Measurements from ENCODE around the gene MARCHF5. TPM values are rescaled to one million over a fixed set of nuclear protein-coding genes. Genes with fewer than 3 reads are reported as not detected.

Gene MARCHF5
- total RNA-seq, 6 experiments from 2014 or later = 36.2 to 48.2 (median 41.2) TPM

DNA sequence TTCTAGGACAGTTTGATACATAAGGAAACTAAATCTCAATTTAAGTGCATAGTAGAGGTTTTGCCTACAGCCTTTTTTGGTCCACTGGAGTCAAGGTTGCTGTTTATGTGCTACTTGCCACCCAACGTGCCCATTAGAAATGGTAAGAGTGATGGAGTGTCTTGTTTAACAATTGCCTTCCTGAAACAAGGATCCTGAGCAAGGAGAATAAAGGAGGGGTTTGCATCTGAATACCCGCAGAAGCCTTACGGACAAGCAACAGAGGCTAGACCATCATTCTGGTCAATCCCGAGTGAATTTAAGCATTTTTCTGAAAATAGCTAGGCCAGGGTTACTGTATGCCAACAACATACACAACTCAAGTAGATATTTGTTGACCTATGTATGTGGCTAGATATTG, 63.6 kb downstream of the MARCHF5 start:
- H3K36me3 Mint-ChIP-seq (ENCODE audit: low read depth) = peaks cover 10% of the 10 kb centered on the region; the same call in 1 of the 2 replicates
- H3K4me1 Mint-ChIP-seq (ENCODE audit: low read depth) = peaks cover 6% of the 10 kb centered on the region; the same call in 1 of the 2 replicates
- no peaks in the 10 kb centered on the region; the same call in 1 of the 2 replicates for H3K27me3 Mint-ChIP-seq (ENCODE audit: insufficient read depth)
- H3K4me3 Mint-ChIP-seq = no peak overlapping the region
- DNase-seq = no peak
- TF ChIP-seq, protein P1, sequence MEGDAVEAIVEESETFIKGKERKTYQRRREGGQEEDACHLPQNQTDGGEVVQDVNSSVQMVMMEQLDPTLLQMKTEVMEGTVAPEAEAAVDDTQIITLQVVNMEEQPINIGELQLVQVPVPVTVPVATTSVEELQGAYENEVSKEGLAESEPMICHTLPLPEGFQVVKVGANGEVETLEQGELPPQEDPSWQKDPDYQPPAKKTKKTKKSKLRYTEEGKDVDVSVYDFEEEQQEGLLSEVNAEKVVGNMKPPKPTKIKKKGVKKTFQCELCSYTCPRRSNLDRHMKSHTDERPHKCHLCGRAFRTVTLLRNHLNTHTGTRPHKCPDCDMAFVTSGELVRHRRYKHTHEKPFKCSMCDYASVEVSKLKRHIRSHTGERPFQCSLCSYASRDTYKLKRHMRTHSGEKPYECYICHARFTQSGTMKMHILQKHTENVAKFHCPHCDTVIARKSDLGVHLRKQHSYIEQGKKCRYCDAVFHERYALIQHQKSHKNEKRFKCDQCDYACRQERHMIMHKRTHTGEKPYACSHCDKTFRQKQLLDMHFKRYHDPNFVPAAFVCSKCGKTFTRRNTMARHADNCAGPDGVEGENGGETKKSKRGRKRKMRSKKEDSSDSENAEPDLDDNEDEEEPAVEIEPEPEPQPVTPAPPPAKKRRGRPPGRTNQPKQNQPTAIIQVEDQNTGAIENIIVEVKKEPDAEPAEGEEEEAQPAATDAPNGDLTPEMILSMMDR (IDR thresholded peaks at IDR 0.05) = no peak
- H3K27ac Mint-ChIP-seq = no peak overlapping the region
- peaks cover 6% of the 10 kb centered on the region; the same call in 1 of the 2 replicates for H3K9me3 Mint-ChIP-seq

DNA sequence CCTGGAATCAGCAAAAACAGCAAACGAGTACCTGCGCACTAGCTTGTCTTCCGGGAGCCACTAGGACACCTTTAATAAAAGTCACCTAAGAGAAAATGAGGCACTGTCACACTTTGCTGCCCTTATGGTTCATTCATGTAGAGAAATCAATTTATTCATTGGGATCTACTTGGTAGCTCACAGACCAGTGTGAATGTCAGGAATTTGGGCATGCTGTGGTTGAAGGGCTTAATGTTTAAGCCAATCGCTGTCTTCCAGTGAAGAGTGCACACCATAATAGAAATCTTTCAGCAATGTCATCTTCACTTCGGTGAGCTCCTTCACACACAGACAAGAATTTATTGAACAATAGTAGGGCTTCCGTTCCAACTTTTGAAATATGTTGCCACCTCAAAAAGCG, 65.1 kb downstream of the MARCHF5 start:
- peaks cover 12% of the 10 kb centered on the region; the same call in 1 of the 2 replicates for H3K9me3 Mint-ChIP-seq
- no peaks in the 10 kb centered on the region; the same call in none of the 2 replicates for H3K27me3 Mint-ChIP-seq (ENCODE audit: insufficient read depth)
- TF ChIP-seq, protein P1 (IDR thresholded peaks at IDR 0.05) = no peak
- no peak for DNase-seq
- H3K4me1 Mint-ChIP-seq (ENCODE audit: low read depth) = no peaks in the 10 kb centered on the region
- no peak overlapping the region for H3K4me3 Mint-ChIP-seq
- H3K36me3 Mint-ChIP-seq (ENCODE audit: low read depth) = no peaks in the 10 kb centered on the region
- H3K27ac Mint-ChIP-seq = no peak overlapping the region

DNA sequence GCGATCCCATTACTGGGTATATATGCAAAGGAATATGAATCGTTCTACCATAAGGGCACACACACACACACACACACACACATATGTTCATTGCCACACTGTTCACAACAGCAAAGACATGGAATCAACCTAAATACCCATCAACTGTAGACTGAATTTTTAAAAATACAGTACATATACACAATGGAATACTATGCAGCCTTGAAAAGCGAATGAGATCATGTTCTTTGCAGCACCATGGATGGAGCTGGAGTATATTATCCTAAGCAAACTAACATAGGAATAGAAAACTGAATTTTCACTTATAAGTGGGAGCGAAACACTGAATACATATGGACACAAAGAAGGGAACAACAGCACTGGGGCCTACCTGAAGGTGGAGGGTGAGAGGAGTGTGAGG, 72.5 kb downstream of the MARCHF5 start:
- H3K27me3 Mint-ChIP-seq (ENCODE audit: insufficient read depth) = peaks cover 11% of the 10 kb centered on the region
- H3K4me1 Mint-ChIP-seq (ENCODE audit: low read depth) = no peaks in the 10 kb centered on the region
- H3K4me3 Mint-ChIP-seq = no peak overlapping the region
- no peak overlapping the region for H3K27ac Mint-ChIP-seq
- no peak for DNase-seq
- peaks cover 4% of the 10 kb centered on the region; the same call in 1 of the 2 replicates for H3K36me3 Mint-ChIP-seq (ENCODE audit: low read depth)
- H3K9me3 Mint-ChIP-seq = peaks cover 12% of the 10 kb centered on the region; the same call in 1 of the 2 replicates
- TF ChIP-seq, protein P1 (IDR thresholded peaks at IDR 0.05) = no peak

- Mint-ChIP-seq H3K36me3 (ENCODE audit: low read depth) (peaks cover under 1% of the 10 kb centered on the region; the same call in 1 of the 2 replicates), H3K27ac (no peak overlapping the region), H3K4me1 (ENCODE audit: low read depth) (no peaks in the 10 kb centered on the region), H3K4me3 (no peak overlapping the region), H3K9me3 (no peaks in the 10 kb centered on the region), H3K27me3 (ENCODE audit: insufficient read depth) (peaks cover 14% of the 10 kb centered on the region)
- TF ChIP-seq, protein P1 (IDR thresholded peaks at IDR 0.05) = no peak
- DNase-seq = no peak
Observed at GRCh38 chr10:92366412-92367021, 75.5 kb downstream of the MARCHF5 start.

DNA sequence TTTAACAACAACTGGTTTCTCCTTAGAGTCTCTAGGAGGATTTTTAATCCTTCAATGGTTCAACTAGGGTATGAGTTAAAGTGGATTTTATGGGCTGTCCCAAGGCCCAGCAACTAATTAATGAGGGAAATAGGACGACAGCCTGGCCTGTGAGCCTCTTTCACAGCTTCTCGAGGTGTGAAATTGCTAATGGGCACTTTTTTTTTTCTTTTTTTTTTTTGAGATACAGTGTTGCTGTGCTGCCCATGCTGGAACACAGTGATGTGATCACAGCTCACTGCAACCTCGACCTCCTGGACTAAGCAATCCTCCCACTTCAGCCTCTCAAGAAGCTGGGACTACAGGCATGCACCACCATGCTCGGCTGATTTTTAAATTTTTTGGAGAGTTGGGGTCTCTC, 87.0 kb downstream of the MARCHF5 start:
- peaks cover 28% of the 10 kb centered on the region for H3K27me3 Mint-ChIP-seq (ENCODE audit: insufficient read depth)
- TF ChIP-seq, protein P1 (IDR thresholded peaks at IDR 0.05) = no peak
- no peaks in the 10 kb centered on the region for H3K36me3 Mint-ChIP-seq (ENCODE audit: low read depth)
- DNase-seq = no peak
- H3K9me3 Mint-ChIP-seq = no peaks in the 10 kb centered on the region
- H3K4me1 Mint-ChIP-seq (ENCODE audit: low read depth) = no peaks in the 10 kb centered on the region
- H3K27ac Mint-ChIP-seq = no peak overlapping the region
- H3K4me3 Mint-ChIP-seq = no peak overlapping the region

Data from HFFc6 (cell line).